Nephron progenitor cell (in vitro differentiated cells): Measurements from ENCODE around the gene UBE2H.
"Not testable (repeated sequence)": the region's sequence is repeated elsewhere in the genome, so short reads cannot be mapped to it uniquely, and the experiment has no call there.

Experiments used
- DNase-seq: peaks from one replicate; pipeline ENCODE4 v3.0.0; 2021
- H3K27ac Mint-ChIP-seq: 2 replicates; pipeline ENCODE4 v1.8.0; 2021; ENCODE audit warnings: mild to moderate bottlenecking, moderate library complexity, mixed read lengths
- H3K27me3 Mint-ChIP-seq: 2 replicates; pipeline ENCODE4 v1.8.0; 2021; ENCODE audit warnings: mild to moderate bottlenecking, low read depth, mixed read lengths; ENCODE audit not compliant: poor library complexity
- H3K36me3 Mint-ChIP-seq: 2 replicates; pipeline ENCODE4 v1.8.0; 2021; ENCODE audit warnings: low read depth, mixed read lengths
- H3K4me1 Mint-ChIP-seq: 2 replicates; pipeline ENCODE4 v1.8.0; 2021; ENCODE audit warnings: mixed read lengths
- H3K4me3 Mint-ChIP-seq: 2 replicates; pipeline ENCODE4 v1.8.0; 2021; ENCODE audit warnings: mild to moderate bottlenecking, moderate library complexity, mixed read lengths
- H3K9me3 Mint-ChIP-seq: 2 replicates; pipeline ENCODE4 v1.8.0; 2021; ENCODE audit warnings: mild to moderate bottlenecking, moderate library complexity, mixed read lengths
- CTCF ChIP-seq: fragments of 200-600 bp; sonication (generic); IDR thresholded peaks from 2 replicates; pipeline ENCODE4 v1.5.0; 2021; ENCODE audit warnings: antibody characterized with exemption

The UBE2H gene

GRCh38 chr7:129968592-129969383 lies 16.0 kb upstream of the UBE2H start:
- H3K9me3 Mint-ChIP-seq = no peaks in the 10 kb centered on the region
- peak overlapping the region; percentile 88 for H3K27ac Mint-ChIP-seq
- no peak overlapping the region for H3K4me3 Mint-ChIP-seq
- no peak for TF ChIP-seq CTCF
- peaks cover 34% of the 10 kb centered on the region for H3K4me1 Mint-ChIP-seq
- H3K27me3 Mint-ChIP-seq = no peaks in the 10 kb centered on the region
- DNase-seq = no peak
- no peaks in the 10 kb centered on the region for H3K36me3 Mint-ChIP-seq

- H3K4me1 Mint-ChIP-seq = peaks cover 39% of the 10 kb centered on the region
- not testable (repeated sequence) for H3K9me3 Mint-ChIP-seq, DNase-seq, H3K4me3 Mint-ChIP-seq, H3K27ac Mint-ChIP-seq, H3K27me3 Mint-ChIP-seq, H3K36me3 Mint-ChIP-seq
Observed at GRCh38 chr7:129960204-129960475, 7.4 kb upstream of the UBE2H start.

GRCh38 chr7:129959471-129960203 lies 6.9 kb upstream of the UBE2H start:
- no peak overlapping the region for H3K27ac Mint-ChIP-seq
- TF ChIP-seq CTCF = no peak

GRCh38 chr7:129958643-129959470 lies 6.1 kb upstream of the UBE2H start:
- Mint-ChIP-seq H3K27ac (peak overlapping the region; percentile 94), H3K36me3 (no peaks in the 10 kb centered on the region), H3K27me3 (peaks cover 4% of the 10 kb centered on the region), H3K4me3 (peak overlapping the region; percentile 9), H3K4me1 (peaks cover 34% of the 10 kb centered on the region), H3K9me3 (no peaks in the 10 kb centered on the region)
- no peak for DNase-seq
- no peak for TF ChIP-seq CTCF

More at GRCh38 chr7:129959471-129960203, 6.9 kb upstream of the UBE2H start:
- peaks cover 35% of the 10 kb centered on the region for H3K4me1 Mint-ChIP-seq
- no peaks in the 10 kb centered on the region for H3K9me3 Mint-ChIP-seq
- no peaks in the 10 kb centered on the region for H3K36me3 Mint-ChIP-seq
- peaks cover 4% of the 10 kb centered on the region for H3K27me3 Mint-ChIP-seq
- no peak for DNase-seq
- H3K4me3 Mint-ChIP-seq = no peak overlapping the region

- no peaks in the 10 kb centered on the region for H3K36me3 Mint-ChIP-seq
- no peak overlapping the region for H3K27ac Mint-ChIP-seq
- peaks cover 8% of the 10 kb centered on the region for H3K27me3 Mint-ChIP-seq
- no peak for TF ChIP-seq CTCF
- no peaks in the 10 kb centered on the region for H3K9me3 Mint-ChIP-seq
- no peak overlapping the region for H3K4me3 Mint-ChIP-seq
- DNase-seq = no peak
- H3K4me1 Mint-ChIP-seq = peaks cover 32% of the 10 kb centered on the region
Observed at GRCh38 chr7:129955993-129956543, 3.3 kb upstream of the UBE2H start.
